Measurements from ENCODE around the gene SDK1. TPM values are rescaled to one million over a fixed set of nuclear protein-coding genes. Genes with fewer than 3 reads are reported as not detected.

Gene SDK1
- total RNA-seq, 4 donors from 2014 or later: under 0.01 to 16.2 (median 7.2) TPM

DNA sequence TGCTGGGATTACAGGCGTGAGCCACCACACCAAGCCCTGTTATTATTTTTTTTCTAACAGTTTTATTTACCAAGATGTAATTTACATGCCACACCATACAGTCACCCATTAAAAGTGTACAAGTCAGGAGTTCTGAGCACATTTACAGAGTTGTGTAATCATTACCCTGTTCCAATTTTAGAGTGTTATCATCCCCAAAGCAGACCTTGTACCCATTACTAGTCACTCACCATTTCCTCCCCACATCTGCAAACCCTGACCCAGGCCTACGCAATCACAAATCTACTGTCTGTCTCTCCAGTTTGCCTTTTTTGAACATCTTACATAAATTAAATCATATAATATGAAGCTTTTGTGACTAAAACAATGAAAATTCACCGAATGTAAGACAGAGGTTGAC is 978.2 kb downstream of the SDK1 start:
- intact Hi-C loops (cut with DNase I; ENCODE audit: low total_unique reads): no loop called here

DNA sequence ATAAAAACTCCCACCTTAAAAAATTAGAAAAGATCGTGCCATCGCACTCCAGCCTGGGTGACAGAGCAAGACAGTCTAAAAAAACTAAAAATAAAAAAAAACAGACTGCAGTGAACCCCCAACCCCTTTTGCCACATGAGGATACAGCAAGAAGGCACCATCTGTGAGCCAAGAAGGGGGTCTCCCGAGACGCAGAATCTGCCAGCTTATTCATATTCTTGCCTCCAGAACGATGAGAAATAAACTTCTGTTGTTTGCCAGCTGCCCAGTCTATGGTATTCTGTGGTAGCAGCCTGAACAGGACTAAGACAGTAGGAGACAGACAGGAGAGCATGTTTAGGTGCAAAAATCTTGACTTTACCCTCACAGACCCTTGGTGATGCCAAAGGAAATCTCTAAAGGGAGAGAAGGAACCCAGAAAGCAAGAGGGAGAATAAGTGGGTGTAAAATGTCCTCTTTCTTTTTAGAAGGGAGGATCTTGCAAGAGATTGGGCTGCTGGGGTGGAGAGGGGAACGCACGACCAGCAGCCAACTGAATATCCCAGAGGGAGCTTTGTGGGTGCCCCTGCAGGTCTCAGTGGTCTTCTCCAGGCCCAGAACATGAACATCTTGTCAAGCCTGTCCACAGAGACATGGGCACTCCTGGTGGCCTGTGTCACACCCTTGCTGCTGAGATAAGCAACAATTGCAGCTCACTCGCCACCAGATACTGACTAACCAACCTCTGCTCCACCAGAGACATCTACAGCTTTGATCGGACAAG is 980.4 kb downstream of the SDK1 start:
- no peak overlapping the region for H3K4me3 ChIP-seq
- H3K36me3 ChIP-seq: no peaks in the 10 kb centered on the region
- intact Hi-C loops (cut with DNase I; ENCODE audit: low total_unique reads): no loop called here
- no peak overlapping the region for H3K27ac ChIP-seq
- H3K4me1 ChIP-seq: no peaks in the 10 kb centered on the region
- H3K27me3 ChIP-seq: no peaks in the 10 kb centered on the region
- no peak for DNase-seq
- TF ChIP-seq CTCF (IDR thresholded peaks at IDR 0.05) (no peak), POLR2A (IDR thresholded peaks at IDR 0.05) (no peak)
- H3K9me3 ChIP-seq: no peaks in the 10 kb centered on the region

More for the DNA sequence above, 978.2 kb downstream of the SDK1 start:
- no peaks in the 10 kb centered on the region for H3K9me3 ChIP-seq
- TF ChIP-seq CTCF (IDR thresholded peaks at IDR 0.05): no peak
- no peak for TF ChIP-seq POLR2A (IDR thresholded peaks at IDR 0.05)
- no peak overlapping the region for H3K27ac ChIP-seq
- no peaks in the 10 kb centered on the region for H3K36me3 ChIP-seq
- H3K4me1 ChIP-seq: no peaks in the 10 kb centered on the region
- no peaks in the 10 kb centered on the region for H3K27me3 ChIP-seq
- no peak overlapping the region for H3K4me3 ChIP-seq
- no peak for DNase-seq

GRCh38 chr7:4282434-4283223 is 981.6 kb downstream of the SDK1 start:
- Histone ChIP-seq H3K4me3 (no peak overlapping the region), H3K4me1 (no peaks in the 10 kb centered on the region), H3K27ac (no peak overlapping the region), H3K27me3 (no peaks in the 10 kb centered on the region), H3K36me3 (no peaks in the 10 kb centered on the region), H3K9me3 (peaks cover 0 to under 1% of the 10 kb centered on the region in 2 donors)
- intact Hi-C loops (cut with DNase I; ENCODE audit: low total_unique reads): no loop called here
- no peak for DNase-seq
- TF ChIP-seq CTCF (IDR thresholded peaks at IDR 0.05): no peak
- no peak for TF ChIP-seq POLR2A (IDR thresholded peaks at IDR 0.05)

GRCh38 chr7:4286351-4286750 is 985.3 kb downstream of the SDK1 start:
- Histone ChIP-seq H3K9me3 (peaks cover 0 to 3% of the 10 kb centered on the region in 2 donors), H3K36me3 (no peaks in the 10 kb centered on the region), H3K4me1 (no peaks in the 10 kb centered on the region), H3K27ac (no peak overlapping the region), H3K27me3 (no peaks in the 10 kb centered on the region), H3K4me3 (no peak overlapping the region)
- intact Hi-C loops (cut with DNase I; ENCODE audit: low total_unique reads): no loop called here
- TF ChIP-seq POLR2A (IDR thresholded peaks at IDR 0.05) (no peak), CTCF (IDR thresholded peaks at IDR 0.05) (no peak)
- no peak for DNase-seq

GRCh38 chr7:4288791-4289394 is 987.8 kb downstream of the SDK1 start:
- Histone ChIP-seq H3K27me3 (no peaks in the 10 kb centered on the region), H3K4me3 (no peak overlapping the region), H3K36me3 (no peaks in the 10 kb centered on the region), H3K4me1 (no peaks in the 10 kb centered on the region), H3K27ac (no peak overlapping the region), H3K9me3 (peaks cover 0 to 3% of the 10 kb centered on the region in 2 donors)
- no peak for TF ChIP-seq POLR2A (IDR thresholded peaks at IDR 0.05)
- TF ChIP-seq CTCF (IDR thresholded peaks at IDR 0.05): no peak
- no peak for DNase-seq
- intact Hi-C loops (cut with DNase I; ENCODE audit: low total_unique reads): no loop called here

Measured in uterus (tissue), 4 donors.